Muscle layer of colon (tissue), 2 donors: ENCODE data around the gene GET4.

ENCODE experiments used
- H3K27ac ChIP-seq: one replicate; pipeline ENCODE4 v1.7.0; 2013; ENCODE audit warnings: low read depth, mild to moderate bottlenecking, low read length, moderate library complexity
- H3K27me3 ChIP-seq, 2 donors: one replicate each; pipeline ENCODE4 v1.7.0; 2013; ENCODE audit warnings: low read length in 2 of 2, mild to moderate bottlenecking in 2 of 2; ENCODE audit not compliant: insufficient read depth in 2 of 2, control insufficient read depth in 1 of 2
- H3K36me3 ChIP-seq: one replicate; pipeline ENCODE4 v1.7.0; 2013; ENCODE audit warnings: mild to moderate bottlenecking, low read length; ENCODE audit not compliant: insufficient read depth
- H3K4me1 ChIP-seq: one replicate; pipeline ENCODE4 v1.7.0; 2013; ENCODE audit warnings: mild to moderate bottlenecking, low read length; ENCODE audit not compliant: insufficient read depth
- H3K4me3 ChIP-seq, 2 donors: one replicate each; pipeline ENCODE4 v1.7.0; 2013; ENCODE audit warnings: low read length in 2 of 2, low read depth in 1 of 2, mild to moderate bottlenecking in 1 of 2, moderate library complexity in 1 of 2
- H3K9ac ChIP-seq: one replicate; pipeline ENCODE4 v1.7.0; 2013; ENCODE audit warnings: low read length
- H3K9me3 ChIP-seq: one replicate; pipeline ENCODE4 v1.7.0; 2013; ENCODE audit warnings: mild to moderate bottlenecking, low read length
- donor health status: abdominal sarcoma.
- donor health status: Adenocarcinoma of cecum.

Gene GET4

GRCh38 chr7:930975-931758 lies 54.8 kb downstream of the GET4 start:
- Histone ChIP-seq H3K36me3 (no peaks in the 10 kb centered on the region), H3K4me1 (peaks cover 8% of the 10 kb centered on the region), H3K4me3 (no peak overlapping the region), H3K27me3 (no peaks in the 10 kb centered on the region), H3K9ac (no peak overlapping the region), H3K9me3 (no peaks in the 10 kb centered on the region), H3K27ac (no peak overlapping the region)

DNA sequence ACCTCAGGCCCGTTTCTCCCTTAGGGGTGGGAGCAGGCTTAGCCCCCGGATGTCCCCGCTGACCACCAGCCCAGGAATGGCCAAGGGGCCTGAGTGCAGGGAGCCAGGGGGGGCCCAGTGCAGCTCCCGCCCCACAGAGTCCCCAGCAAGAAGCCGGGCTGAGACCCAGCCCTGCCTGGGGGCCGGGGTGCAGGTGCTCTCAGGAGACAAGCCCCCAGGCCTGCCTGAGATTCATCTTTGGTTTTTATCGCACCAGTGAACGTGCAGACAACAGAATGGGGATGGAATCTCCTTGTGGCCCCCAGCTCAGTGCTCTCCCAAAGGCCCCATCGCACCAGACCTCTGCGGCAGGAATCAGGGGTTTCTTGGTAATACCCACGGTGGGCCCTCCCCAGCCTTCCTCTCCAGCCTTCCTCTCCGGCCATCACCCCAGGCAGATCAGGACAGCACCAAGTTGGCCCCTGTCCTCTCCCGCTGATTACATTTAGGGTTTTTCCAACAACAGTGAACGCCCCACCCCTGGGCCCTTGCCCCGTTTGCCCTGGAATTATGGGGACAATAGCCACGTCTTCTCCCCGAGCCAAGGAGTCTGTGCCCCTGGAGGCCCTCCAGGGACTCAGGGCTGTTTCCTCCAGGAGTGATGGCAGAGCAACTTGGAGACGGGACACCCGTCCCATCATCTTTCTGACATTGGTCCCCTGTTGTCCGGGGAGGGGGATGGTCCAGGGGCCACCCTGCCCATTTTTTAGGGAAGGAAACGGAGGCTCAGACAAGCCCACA lies 55.7 kb downstream of the GET4 start:
- Histone ChIP-seq H3K4me3 (no peak overlapping the region), H3K27ac (no peak overlapping the region), H3K27me3 (no peaks in the 10 kb centered on the region), H3K4me1 (peaks cover 8% of the 10 kb centered on the region), H3K9ac (no peak overlapping the region), H3K9me3 (no peaks in the 10 kb centered on the region), H3K36me3 (no peaks in the 10 kb centered on the region)

DNA sequence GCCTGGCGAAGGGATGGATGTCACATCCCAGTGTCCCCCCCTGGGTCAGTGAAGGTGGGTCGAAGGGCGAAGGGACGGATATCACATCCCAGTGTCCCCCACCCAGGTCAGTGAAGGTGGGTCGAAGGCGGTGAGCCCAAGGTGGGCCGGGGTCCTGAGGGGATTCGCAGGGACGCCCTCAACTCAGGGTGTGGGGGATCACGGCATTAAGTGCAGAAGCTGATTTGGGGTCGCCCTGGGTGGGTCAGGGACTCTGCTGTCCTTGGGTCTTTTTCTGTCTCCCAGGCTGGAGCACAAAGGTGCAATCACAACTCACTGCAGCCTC lies 56.3 kb downstream of the GET4 start:
- no peaks in the 10 kb centered on the region for H3K36me3 ChIP-seq
- H3K4me3 ChIP-seq, result no peak overlapping the region
- no peaks in the 10 kb centered on the region for H3K9me3 ChIP-seq
- H3K27ac ChIP-seq, result no peak overlapping the region
- H3K4me1 ChIP-seq, result peaks cover 8% of the 10 kb centered on the region
- no peak overlapping the region for H3K9ac ChIP-seq
- no peaks in the 10 kb centered on the region for H3K27me3 ChIP-seq

DNA sequence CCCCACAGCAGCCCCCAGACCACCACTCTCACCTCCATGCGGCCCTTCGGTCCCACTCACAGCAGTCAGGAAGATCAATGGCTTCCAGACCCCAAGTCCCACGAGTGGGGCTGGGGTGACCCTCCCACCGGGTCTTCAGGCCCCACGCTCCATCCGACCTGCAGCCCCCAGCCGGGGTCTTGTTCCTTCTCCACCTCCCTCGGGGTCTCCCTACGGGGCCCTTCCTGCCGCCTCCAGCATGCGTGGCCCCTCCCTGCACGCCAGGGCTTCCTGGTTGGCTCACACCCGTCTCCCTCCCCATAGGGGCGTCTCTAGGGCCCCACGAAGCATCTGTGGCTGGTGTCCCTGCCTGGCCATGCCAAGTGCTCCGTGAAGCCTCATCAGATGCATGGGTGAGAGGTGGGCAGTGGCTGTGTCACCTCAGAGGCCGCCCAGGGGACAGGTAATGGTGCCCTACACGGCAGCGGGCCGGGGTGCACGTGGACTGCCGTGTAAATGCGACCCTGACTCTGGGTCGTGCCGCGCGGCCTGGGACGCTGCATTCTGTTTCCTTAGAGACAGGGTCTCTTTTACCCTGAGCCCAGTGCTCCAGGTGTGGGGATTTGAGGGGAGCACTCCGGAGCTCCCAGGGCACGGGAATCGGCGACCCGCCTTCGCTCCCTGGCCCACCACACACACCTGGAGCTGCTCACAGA lies 58.3 kb downstream of the GET4 start:
- Histone ChIP-seq H3K36me3 (no peaks in the 10 kb centered on the region), H3K9me3 (no peaks in the 10 kb centered on the region), H3K9ac (no peak overlapping the region), H3K4me3 (no peak overlapping the region), H3K27ac (no peak overlapping the region), H3K4me1 (no peaks in the 10 kb centered on the region), H3K27me3 (no peaks in the 10 kb centered on the region)

- H3K4me3 ChIP-seq, result no peak overlapping the region
- no peak overlapping the region for H3K9ac ChIP-seq
- H3K36me3 ChIP-seq, result no peaks in the 10 kb centered on the region
- no peaks in the 10 kb centered on the region for H3K27me3 ChIP-seq
- no peak overlapping the region for H3K27ac ChIP-seq
- no peaks in the 10 kb centered on the region for H3K9me3 ChIP-seq
- no peaks in the 10 kb centered on the region for H3K4me1 ChIP-seq
These were observed 59.0 kb downstream of the GET4 start for GRCh38 chr7:935164-935873.

GRCh38 chr7:935874-936385 lies 59.6 kb downstream of the GET4 start:
- H3K27me3 ChIP-seq, result no peaks in the 10 kb centered on the region
- no peaks in the 10 kb centered on the region for H3K36me3 ChIP-seq
- no peak overlapping the region for H3K27ac ChIP-seq
- H3K9ac ChIP-seq, result no peak overlapping the region
- no peak overlapping the region for H3K4me3 ChIP-seq
- no peaks in the 10 kb centered on the region for H3K4me1 ChIP-seq
- H3K9me3 ChIP-seq, result no peaks in the 10 kb centered on the region

DNA sequence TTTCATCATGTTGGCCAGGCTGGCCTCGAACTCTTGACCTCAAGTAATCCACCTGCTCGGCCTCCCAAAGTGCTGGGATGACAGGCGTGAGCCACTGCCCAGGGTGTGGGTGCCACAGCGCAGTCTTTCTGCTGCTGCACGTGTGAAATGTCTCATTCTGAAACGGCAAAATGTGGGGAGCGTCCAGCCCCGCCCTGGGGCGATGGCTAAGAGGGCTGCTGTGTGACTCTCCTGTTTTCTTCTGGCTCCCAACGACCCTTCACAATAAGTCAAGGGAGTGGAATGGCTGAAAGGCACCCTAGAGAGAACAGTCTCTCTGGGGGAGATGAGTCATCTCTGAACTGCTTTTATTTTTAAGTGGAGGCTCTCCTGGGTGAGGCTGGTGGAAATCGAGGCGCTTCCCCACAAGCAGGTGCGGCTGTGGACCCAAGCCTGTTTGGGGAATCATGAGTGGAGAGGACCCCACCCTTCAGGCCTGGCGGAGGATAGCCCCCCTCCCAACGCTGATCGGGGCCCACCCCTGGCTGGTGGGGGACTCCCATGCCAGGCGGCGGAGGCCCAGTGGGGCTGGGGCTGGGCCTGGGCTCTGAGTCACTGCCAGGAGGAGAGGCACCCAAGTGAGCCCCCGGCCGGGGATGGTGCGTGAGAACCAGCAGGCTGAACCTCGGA lies 60.2 kb downstream of the GET4 start:
- no peaks in the 10 kb centered on the region for H3K9me3 ChIP-seq
- no peaks in the 10 kb centered on the region for H3K36me3 ChIP-seq
- no peaks in the 10 kb centered on the region for H3K4me1 ChIP-seq
- no peaks in the 10 kb centered on the region for H3K27me3 ChIP-seq
- no peak overlapping the region for H3K27ac ChIP-seq
- H3K9ac ChIP-seq, result no peak overlapping the region
- H3K4me3 ChIP-seq, result no peak overlapping the region

DNA sequence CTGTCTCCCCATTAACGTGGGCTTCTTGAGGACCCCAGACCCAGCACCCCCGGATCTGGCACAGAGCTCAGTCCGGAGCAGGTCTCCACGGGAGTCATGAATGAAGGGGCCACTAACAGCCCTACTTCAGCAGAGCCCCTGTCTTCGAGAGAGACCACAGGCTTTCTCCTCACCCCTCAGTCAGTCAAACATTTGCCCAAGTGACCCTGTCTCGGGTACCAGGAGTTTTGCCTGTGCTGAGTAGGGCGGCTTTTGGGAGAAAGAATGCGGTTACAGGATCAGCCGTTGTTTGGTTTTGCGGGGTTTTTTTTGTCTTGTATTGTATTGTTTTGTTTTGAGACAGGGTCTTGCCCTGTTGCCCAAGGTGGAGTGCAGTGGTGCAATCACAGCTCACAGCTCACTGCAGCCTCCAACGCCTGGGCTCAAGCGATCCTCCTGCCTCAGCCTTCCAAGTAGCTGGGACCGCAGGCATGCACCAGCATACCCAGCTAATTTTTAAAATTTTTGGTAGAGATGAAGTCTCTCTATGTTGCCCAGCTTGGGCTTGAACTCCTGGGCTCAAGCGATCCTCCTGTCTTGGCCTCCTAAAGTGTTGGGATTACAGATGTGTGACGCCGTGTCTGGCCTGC lies 61.6 kb downstream of the GET4 start:
- H3K9me3 ChIP-seq, result no peaks in the 10 kb centered on the region

DNA sequence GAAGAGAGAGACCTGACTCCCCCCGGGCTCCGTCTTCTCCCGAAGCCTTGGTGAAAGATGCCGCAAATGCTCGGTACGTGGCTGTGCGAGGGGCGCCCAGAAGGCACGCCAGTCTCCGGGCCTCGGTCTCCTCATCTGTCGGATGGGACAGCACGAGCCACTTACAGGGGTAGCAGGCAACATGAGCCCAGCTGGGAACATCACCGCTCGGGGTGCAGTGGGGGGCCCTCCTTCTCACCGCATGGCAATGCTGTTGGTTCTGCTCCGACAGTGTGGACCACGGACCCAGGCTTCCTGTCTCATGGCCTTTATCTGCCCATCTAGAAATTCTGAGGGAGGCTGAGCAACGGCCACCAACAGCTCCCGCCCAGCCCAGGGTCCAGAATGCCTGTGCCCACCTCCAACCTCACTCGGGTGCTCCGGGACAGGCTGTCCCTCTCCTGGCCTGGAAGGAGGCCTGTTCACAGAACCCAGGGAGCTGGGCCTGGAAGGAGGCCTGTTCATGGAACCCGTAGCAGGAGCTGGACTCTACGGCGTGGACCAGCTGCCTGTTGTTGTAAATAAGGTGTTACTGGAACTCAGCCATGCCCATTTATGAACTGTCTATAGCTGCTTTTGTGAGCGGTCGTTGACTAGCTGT lies 62.3 kb downstream of the GET4 start:
- no peaks in the 10 kb centered on the region for H3K36me3 ChIP-seq
- H3K4me3 ChIP-seq, result no peak overlapping the region
- no peaks in the 10 kb centered on the region for H3K9me3 ChIP-seq
- H3K27ac ChIP-seq, result no peak overlapping the region
- no peaks in the 10 kb centered on the region for H3K27me3 ChIP-seq
- no peaks in the 10 kb centered on the region for H3K4me1 ChIP-seq
- H3K9ac ChIP-seq, result no peak overlapping the region

More for the DNA sequence above, 61.6 kb downstream of the GET4 start:
- no peaks in the 10 kb centered on the region for H3K27me3 ChIP-seq
- no peak overlapping the region for H3K9ac ChIP-seq
- no peaks in the 10 kb centered on the region for H3K36me3 ChIP-seq
- H3K27ac ChIP-seq, result no peak overlapping the region
- H3K4me1 ChIP-seq, result no peaks in the 10 kb centered on the region
- no peak overlapping the region for H3K4me3 ChIP-seq

DNA sequence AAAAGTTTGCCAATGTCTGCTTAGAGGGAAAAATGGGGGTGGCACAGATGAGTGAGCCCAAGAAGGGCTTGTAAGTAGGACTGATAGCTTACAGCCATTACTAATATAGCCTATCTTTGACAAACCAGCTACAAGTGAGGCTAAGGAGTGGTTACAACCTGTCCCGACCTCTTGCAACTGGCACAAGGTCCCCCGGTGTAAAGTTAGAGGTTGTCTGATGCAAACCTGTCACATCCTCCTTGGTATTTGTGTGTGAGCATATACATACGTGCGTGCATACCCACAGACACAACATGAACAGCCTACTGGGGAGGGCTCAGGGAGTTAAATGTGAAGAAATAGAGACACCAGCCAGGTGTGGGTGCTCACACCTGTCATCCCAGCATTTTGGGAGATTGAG lies 63.5 kb downstream of the GET4 start:
- no peaks in the 10 kb centered on the region for H3K9me3 ChIP-seq
- no peak overlapping the region for H3K9ac ChIP-seq
- no peak overlapping the region for H3K4me3 ChIP-seq
- no peaks in the 10 kb centered on the region for H3K27me3 ChIP-seq
- H3K27ac ChIP-seq, result no peak overlapping the region
- no peaks in the 10 kb centered on the region for H3K36me3 ChIP-seq
- no peaks in the 10 kb centered on the region for H3K4me1 ChIP-seq
